MV-4-11 (cell line): ENCODE data around the gene NPW.
"Not testable (repeated sequence)": the region's sequence is repeated elsewhere in the genome, so short reads cannot be mapped to it uniquely, and the experiment has no call there.

Source experiments
- DNase-seq: peaks from one replicate; lab custom pipeline; 2025; lab: John Stamatoyannopoulos, UW

The NPW gene

GRCh38 chr16:2023092-2024031 is 3.8 kb downstream of the NPW start:
- peak; percentile 80 for DNase-seq

GRCh38 chr16:2024032-2024420 is 4.4 kb downstream of the NPW start:
- DNase-seq = no peak

GRCh38 chr16:2025251-2025650 is 5.7 kb downstream of the NPW start:
- no peak for DNase-seq

GRCh38 chr16:2025878-2026460 is 6.4 kb downstream of the NPW start:
- no peak for DNase-seq

GRCh38 chr16:2026461-2027023 is 7.0 kb downstream of the NPW start, which contains the start of gene NHERF2:
TSS of gene NHERF2 (plus strand) at chr16:2026902. CDS start at chr16:2027006, 104 bp downstream.
- no peak for DNase-seq

GRCh38 chr16:2027024-2028010 is 7.7 kb downstream of the NPW start:
- DNase-seq = no peak

GRCh38 chr16:2028146-2028545 is 8.6 kb downstream of the NPW start:
- DNase-seq = no peak

GRCh38 chr16:2028620-2029220 is 9.1 kb downstream of the NPW start:
- no peak for DNase-seq

- no peak for DNase-seq
Observed at GRCh38 chr16:2029350-2029749, 9.8 kb downstream of the NPW start.

- no peak for DNase-seq
Observed at GRCh38 chr16:2030036-2030435, 10.5 kb downstream of the NPW start.

- no peak for DNase-seq
Observed at GRCh38 chr16:2031081-2031577, 11.5 kb downstream of the NPW start.

GRCh38 chr16:2032285-2033056 is 12.9 kb downstream of the NPW start:
- no peak for DNase-seq

GRCh38 chr16:2033057-2033908 is 13.7 kb downstream of the NPW start:
- DNase-seq = no peak

- not testable (repeated sequence) for DNase-seq
Observed at GRCh38 chr16:2033909-2034695, 14.5 kb downstream of the NPW start.

- no peak for DNase-seq
Observed at GRCh38 chr16:2034696-2035430, 15.3 kb downstream of the NPW start.

GRCh38 chr16:2035431-2036199 is 16.0 kb downstream of the NPW start:
- DNase-seq = no peak
